MCF 10A (cell line): Measurements from ENCODE around the gene THAP4. TPM values are rescaled to one million over a fixed set of nuclear protein-coding genes. Genes with fewer than 3 reads are reported as not detected.

Experiments used
- BruUV-seq: library from RNA; stranded (reverse); fragments of 400-500 nt; replicated peaks from 2 replicates; lab custom pipeline; 2021; lab: Mats Ljungman, UMichigan
- CTCF ChIA-PET: fragments of 300-600 bp; sonication (Branson Sonifier 250); formaldehyde crosslinking; extraction: SDS; loops from one replicate; lab custom pipeline; 2021; ENCODE audit warnings: antibody characterized with exemption, inconsistent platforms; lab: Yijun Ruan, JAX
- POLR2A ChIA-PET: fragments of 300-600, 350-650 bp; sonication (Branson Sonifier 250); formaldehyde crosslinking; extraction: SDS; loops from one replicate; lab custom pipeline; 2020; ENCODE audit warnings: antibody characterized with exemption, inconsistent platforms; lab: Yijun Ruan, JAX
- DNase-seq: peaks from one replicate; pipeline ENCODE4 v3.0.0-alpha.2; 2018; ENCODE audit not compliant: unreplicated experiment
- H3K27ac Mint-ChIP-seq: one replicate; pipeline ENCODE4 v1.8.0; 2022; ENCODE audit warnings: mild to moderate bottlenecking, low read depth, mixed read lengths; ENCODE audit not compliant: unreplicated experiment
- H3K27me3 Mint-ChIP-seq: one replicate; pipeline ENCODE4 v1.8.0; 2022; ENCODE audit warnings: mixed read lengths; ENCODE audit not compliant: insufficient read depth, unreplicated experiment
- H3K36me3 Mint-ChIP-seq: one replicate; pipeline ENCODE4 v1.8.0; 2022; ENCODE audit warnings: mild to moderate bottlenecking, moderate library complexity, mixed read lengths; ENCODE audit not compliant: insufficient read depth, unreplicated experiment
- H3K4me1 Mint-ChIP-seq: one replicate; pipeline ENCODE4 v1.8.0; 2022; ENCODE audit warnings: mixed read lengths; ENCODE audit not compliant: insufficient read depth, unreplicated experiment
- H3K4me3 Mint-ChIP-seq: one replicate; pipeline ENCODE4 v1.8.0; 2022; ENCODE audit warnings: mild to moderate bottlenecking, moderate library complexity, mixed read lengths; ENCODE audit not compliant: unreplicated experiment
- H3K9me3 Mint-ChIP-seq: one replicate; pipeline ENCODE4 v1.8.0; 2022; ENCODE audit warnings: mixed read lengths; ENCODE audit not compliant: unreplicated experiment
- CTCF ChIP-seq: fragments of 200-600 bp; IDR thresholded peaks from one replicate; pipeline ENCODE4 v1.8.0; 2022; ENCODE audit warnings: antibody characterized with exemption, mild to moderate bottlenecking; ENCODE audit not compliant: unreplicated experiment
- intact Hi-C: fragments of 100-400 bp; cut with micrococcal nuclease; formaldehyde crosslinking; loops from 2 replicates; pipeline ENCODE4 v1.14.1; 2022
- total RNA-seq: library from RNA; stranded (reverse); gene quantifications from 2 replicates; pipeline ENCODE4 v1.2.3, GENCODE V29; 2022

The THAP4 gene
- total RNA-seq, 1 experiment from 2014 or later, result 91.8 TPM

- peaks cover 11% of the 10 kb centered on the region for H3K4me1 Mint-ChIP-seq
- H3K9me3 Mint-ChIP-seq, result no peaks in the 10 kb centered on the region
- no peaks in the 10 kb centered on the region for H3K36me3 Mint-ChIP-seq
- BruUV-seq, result no TSS peak
- no peak overlapping the region for H3K27ac Mint-ChIP-seq
- ChIA-PET POLR2A (no interaction called here), CTCF (interaction anchor here (0.6 to 0.7 kb wide), 2 partner anchors 90 to 539 kb away, joined by 3 to 4 read pairs; no protein-coding TSS in a partner anchor)
- no peaks in the 10 kb centered on the region for H3K27me3 Mint-ChIP-seq
- intact Hi-C loops, result loop anchor here (5.0 kb wide), 1 partner anchor 223 kb away; no protein-coding TSS in a partner anchor
- DNase-seq, result no peak
- H3K4me3 Mint-ChIP-seq, result no peak overlapping the region
- no peak for TF ChIP-seq CTCF
These were observed 72.9 kb downstream of the THAP4 start for GRCh38 chr2:241563981-241564595.

- no peak overlapping the region for H3K27ac Mint-ChIP-seq
- BruUV-seq, result no TSS peak
- DNase-seq, result no peak
- TF ChIP-seq CTCF, result no peak
- ChIA-PET POLR2A (no interaction called here), CTCF (interaction anchor here (0.6 kb wide), 1 partner anchor 90 kb away, joined by 4 read pairs; no protein-coding TSS in a partner anchor)
- intact Hi-C loops, result loop anchor here (5.0 kb wide), 1 partner anchor 224 kb away; no protein-coding TSS in a partner anchor
- H3K9me3 Mint-ChIP-seq, result no peaks in the 10 kb centered on the region
- no peaks in the 10 kb centered on the region for H3K27me3 Mint-ChIP-seq
- peaks cover 11% of the 10 kb centered on the region for H3K4me1 Mint-ChIP-seq
- H3K4me3 Mint-ChIP-seq, result no peak overlapping the region
- H3K36me3 Mint-ChIP-seq, result no peaks in the 10 kb centered on the region
These were observed 73.4 kb downstream of the THAP4 start for GRCh38 chr2:241563571-241563980.

- ChIA-PET POLR2A (interaction anchor here (0.7 kb wide), 1 partner anchor 172 kb away, joined by 3 read pairs; no protein-coding TSS in a partner anchor), CTCF (interaction anchor here (0.6 kb wide), 1 partner anchor 89 kb away, joined by 4 read pairs; no protein-coding TSS in a partner anchor)
- Mint-ChIP-seq H3K4me1 (peaks cover 11% of the 10 kb centered on the region), H3K27ac (no peak overlapping the region), H3K4me3 (no peak overlapping the region), H3K9me3 (no peaks in the 10 kb centered on the region), H3K36me3 (no peaks in the 10 kb centered on the region), H3K27me3 (no peaks in the 10 kb centered on the region)
- no peak for DNase-seq
- TF ChIP-seq CTCF, result no peak
- no TSS peak for BruUV-seq
- intact Hi-C loops, result loop anchor here (5.0 kb wide), 1 partner anchor 224 kb away; no protein-coding TSS in a partner anchor
These were observed 73.9 kb downstream of the THAP4 start for GRCh38 chr2:241563031-241563507.

GRCh38 chr2:241562269-241562891, 74.6 kb downstream of the THAP4 start:
- Mint-ChIP-seq H3K9me3 (no peaks in the 10 kb centered on the region), H3K27me3 (no peaks in the 10 kb centered on the region), H3K4me3 (no peak overlapping the region), H3K27ac (no peak overlapping the region), H3K36me3 (no peaks in the 10 kb centered on the region), H3K4me1 (peaks cover 11% of the 10 kb centered on the region)
- BruUV-seq, result no TSS peak
- ChIA-PET CTCF (no interaction called here), POLR2A (interaction anchor here (0.5 to 0.7 kb wide), 2 partner anchors 12 to 173 kb away, joined by 3 read pairs; no protein-coding TSS in a partner anchor)
- DNase-seq, result no peak
- intact Hi-C loops, result loop anchor here (5.0 kb wide), 1 partner anchor 225 kb away; no protein-coding TSS in a partner anchor
- no peak for TF ChIP-seq CTCF
